ENCODE data around the gene ATG2A. TPM values are rescaled to one million over a fixed set of nuclear protein-coding genes. Genes with fewer than 3 reads are reported as not detected.

The ATG2A gene
- total RNA-seq (2022; extraction: Qiagen RNA extraction), result 13.9 to 20.4 TPM (median 19.8 TPM) in 5 replicates

DNA sequence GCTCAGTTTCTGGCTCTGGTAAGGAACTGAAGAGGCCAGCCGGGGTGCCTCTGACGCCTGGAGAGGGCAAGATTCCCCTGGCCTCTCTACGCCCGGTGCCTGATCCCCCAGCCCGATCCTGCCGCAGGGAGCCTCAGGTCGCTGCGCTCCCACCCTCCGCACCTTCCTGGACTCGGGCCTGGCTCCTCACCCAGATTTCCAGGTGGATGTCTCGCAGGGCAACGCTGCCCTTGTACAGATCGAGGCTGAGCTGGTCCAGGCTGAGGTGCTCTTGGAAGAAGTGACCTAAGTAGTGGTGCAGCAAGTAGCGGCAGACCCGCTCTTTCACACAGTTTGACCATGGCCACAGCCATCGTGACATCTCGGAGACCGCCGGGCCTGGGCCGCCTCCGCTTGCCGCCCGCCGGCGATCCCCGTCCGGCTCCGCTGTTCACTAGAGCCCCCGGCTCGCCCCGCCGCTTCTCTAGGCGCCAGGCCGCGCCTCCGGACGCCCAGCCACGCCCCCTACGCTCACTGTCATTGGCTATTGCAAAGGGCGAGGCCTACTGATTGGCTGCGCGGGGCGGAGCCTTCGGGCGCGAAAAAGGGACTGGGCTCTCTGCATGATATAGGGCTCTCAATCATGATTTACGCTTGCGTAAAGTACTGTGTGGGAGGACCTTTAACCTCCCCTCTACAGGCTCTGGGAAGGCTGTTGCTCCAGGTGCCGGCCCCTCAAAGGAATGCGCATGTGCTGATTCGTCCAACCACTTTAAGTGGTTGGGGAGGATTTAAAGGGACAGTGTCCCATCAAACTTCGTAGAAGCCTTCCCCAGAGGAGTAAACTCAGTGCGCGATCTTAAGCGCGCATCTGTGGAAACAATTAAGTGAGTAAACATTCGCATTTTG lies at the start of gene ATG2A:
TSS of gene ATG2A (minus strand) at position 435 of the 888 bp plus-strand sequence. CDS start at position 361, 74 bp downstream.

DNA sequence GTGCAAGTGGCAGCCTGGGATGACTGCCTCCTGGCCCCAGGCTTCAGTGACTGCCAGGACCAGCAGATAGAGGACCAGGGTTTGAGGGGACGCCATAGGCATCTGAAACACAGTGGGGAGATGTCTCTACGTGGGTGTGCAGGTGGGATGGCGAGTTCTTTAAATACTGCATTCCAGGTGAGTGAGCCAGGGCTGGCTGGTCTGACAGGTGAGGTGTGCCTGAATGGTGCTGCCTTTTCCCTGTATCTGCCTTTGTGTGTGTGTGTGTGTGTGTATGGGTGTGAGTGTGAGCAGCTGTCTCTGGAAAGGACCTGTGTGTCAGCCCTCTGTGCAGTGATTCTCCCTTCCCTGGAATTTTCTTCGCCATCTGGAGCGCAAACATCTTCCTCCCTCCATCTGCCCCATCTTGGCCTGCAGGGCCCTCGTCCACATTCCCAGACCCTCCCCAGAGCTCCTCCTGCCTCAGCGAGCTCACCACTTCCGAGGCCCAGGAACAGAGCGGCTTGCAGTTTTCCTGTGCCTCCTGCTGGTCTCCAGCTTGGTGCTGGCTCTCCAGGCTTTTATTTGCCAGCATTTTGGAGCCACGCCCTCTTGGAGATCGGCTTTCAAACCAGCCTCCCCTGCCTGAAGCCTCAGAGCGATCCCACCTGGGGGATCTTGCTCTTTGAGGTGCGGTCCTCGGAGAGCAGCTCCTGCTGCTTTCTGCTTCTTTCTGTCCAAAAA lies 18.5 kb upstream of the ATG2A start, which contains the start of gene GPHA2:
TSS of gene GPHA2 (minus strand) at position 535 of the 723 bp plus-strand sequence. CDS start at position 102, 433 bp downstream.

DNA sequence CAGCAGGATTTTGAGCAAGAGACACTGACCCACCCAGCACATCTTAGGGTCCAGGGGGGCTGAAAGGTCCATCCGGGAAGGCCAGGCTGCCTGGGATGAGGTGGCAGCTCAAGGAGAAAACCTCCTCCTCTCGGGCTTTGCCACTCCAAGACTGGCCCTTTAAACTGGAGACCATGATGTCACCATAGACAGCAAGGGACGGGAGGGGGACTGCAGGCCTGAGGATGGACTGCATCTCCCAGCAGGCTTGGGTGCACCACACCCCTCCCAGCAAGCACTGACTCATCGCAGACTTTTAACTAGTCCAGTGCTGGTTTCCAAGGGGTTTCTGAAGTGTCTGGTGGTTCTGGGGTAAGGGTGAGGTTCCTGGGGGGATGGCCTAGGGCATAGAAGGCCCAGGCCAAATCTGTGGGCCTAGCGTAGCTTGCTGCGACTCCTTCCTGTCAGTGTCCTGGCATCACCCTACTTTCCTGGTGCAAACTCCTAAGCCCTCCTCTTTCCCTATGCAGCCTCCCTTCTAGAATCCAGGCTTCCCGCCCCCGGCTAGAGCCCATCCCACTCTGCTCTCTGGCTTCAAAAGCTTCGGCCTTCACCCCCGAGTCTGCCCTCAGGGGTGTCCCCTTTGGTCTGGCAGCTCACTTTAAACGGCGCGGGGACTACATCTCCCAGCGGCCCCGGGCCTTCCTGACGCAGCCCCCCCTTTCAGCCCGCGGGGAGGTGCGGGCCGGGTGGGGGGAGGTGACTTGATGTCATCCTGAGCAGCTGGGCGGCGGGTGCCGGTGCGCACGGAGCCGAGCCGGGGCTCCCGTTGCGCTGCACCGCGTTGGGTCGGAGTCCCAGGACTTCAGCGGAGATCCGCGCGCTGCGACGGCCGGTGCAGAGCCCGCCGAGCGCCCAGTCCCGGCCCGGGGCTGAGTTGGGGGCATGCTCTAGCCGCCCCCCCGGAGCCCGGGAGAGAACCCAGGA lies 7.2 kb upstream of the ATG2A start, which contains the start of gene PPP2R5B:
TSS of gene PPP2R5B (plus strand) at position 746 of the 966 bp plus-strand sequence. CDS start 1,046 bp downstream, outside the sequence.

DNA sequence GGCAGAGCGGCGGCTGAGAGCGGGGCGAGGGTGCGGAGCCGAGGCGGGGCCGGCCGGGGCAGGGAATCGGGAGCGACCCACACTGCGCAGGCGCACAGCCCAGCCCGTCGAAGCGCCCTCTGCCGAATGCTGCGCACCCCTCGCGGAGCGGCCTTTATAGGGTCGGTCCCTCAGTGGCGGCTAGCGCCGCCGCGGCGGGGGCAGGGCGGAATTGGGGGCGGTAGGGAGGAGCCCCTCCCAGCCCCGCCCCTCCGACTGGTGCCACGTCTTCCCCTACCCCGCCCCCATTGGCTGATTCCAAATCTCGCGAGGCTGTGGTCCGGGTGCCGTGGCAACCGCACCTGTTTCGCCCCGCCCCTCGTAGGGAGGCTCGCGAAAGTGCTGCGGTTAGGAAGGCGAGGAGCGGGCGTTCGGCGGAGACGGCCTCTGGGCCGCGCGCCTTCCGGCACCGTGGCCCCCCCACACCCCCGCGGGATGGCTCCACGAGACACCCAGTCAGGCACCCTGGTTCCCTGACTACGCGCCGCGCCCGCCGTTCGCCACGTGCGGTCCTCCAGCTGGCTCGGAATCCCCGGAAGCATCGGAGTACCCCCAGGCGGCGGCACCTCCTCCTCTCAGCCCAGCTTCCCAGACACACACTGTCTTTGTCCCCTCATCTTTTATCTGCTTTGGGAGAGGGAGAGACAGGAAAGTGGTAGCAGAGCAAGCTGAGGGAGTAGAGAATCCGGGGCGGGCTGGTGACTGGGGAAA lies 38.3 kb downstream of the ATG2A start, which contains the start of gene EHD1:
TSS of gene EHD1 (minus strand) at position 128 of the 750 bp plus-strand sequence. CDS start 157 bp downstream, outside the sequence.

Other genes starting within 250 kb of the ATG2A start
- gene NRXN2, start 194.0 kb downstream of the ATG2A start, total RNA-seq (2022; extraction: Qiagen RNA extraction), result 0.12 to 0.32 TPM (median 0.18 TPM) in 5 replicates
- gene RASGRP2, start 173.1 kb downstream of the ATG2A start, total RNA-seq (2022; extraction: Qiagen RNA extraction), result 0.97 to 2.1 TPM (median 1.5 TPM) in 5 replicates
- 0.20 to 0.55 TPM (median 0.36 TPM) in 5 replicates for gene PYGM, start 157.2 kb downstream of the ATG2A start, total RNA-seq (2022; extraction: Qiagen RNA extraction)
- 150 to 224 TPM (median 153 TPM) in 5 replicates for gene SF1, start 138.7 kb downstream of the ATG2A start, total RNA-seq (2022; extraction: Qiagen RNA extraction)
- gene MAP4K2, start 114.0 kb downstream of the ATG2A start, total RNA-seq (2022; extraction: Qiagen RNA extraction), result 7.7 to 9.3 TPM (median 8.4 TPM) in 5 replicates
- gene MEN1, start 106.7 kb downstream of the ATG2A start, total RNA-seq (2022; extraction: Qiagen RNA extraction), result 35.0 to 40.0 TPM (median 37.1 TPM) in 5 replicates
- gene CDC42BPG, start 72.6 kb downstream of the ATG2A start, total RNA-seq (2022; extraction: Qiagen RNA extraction), result 1.5 to 2.1 TPM (median 1.5 TPM) in 5 replicates
- 104 to 116 TPM (median 113 TPM) in 5 replicates for gene EHD1, start 38.6 kb downstream of the ATG2A start, total RNA-seq (2022; extraction: Qiagen RNA extraction)
- 4.0 to 5.5 TPM (median 4.9 TPM) in 5 replicates for gene PPP2R5B, start 7.5 kb upstream of the ATG2A start, total RNA-seq (2022; extraction: Qiagen RNA extraction)
- not detected in 5 replicates for gene GPHA2, start 18.7 kb upstream of the ATG2A start, total RNA-seq (2022; extraction: Qiagen RNA extraction)
- not detected in 5 replicates for gene MAJIN, start 54.9 kb upstream of the ATG2A start, total RNA-seq (2022; extraction: Qiagen RNA extraction)
- gene BATF2, start 79.8 kb upstream of the ATG2A start, total RNA-seq (2022; extraction: Qiagen RNA extraction), result 0.54 to 0.70 TPM (median 0.61 TPM) in 5 replicates
- 142 to 189 TPM (median 180 TPM) in 5 replicates for gene ARL2, start 97.0 kb upstream of the ATG2A start, total RNA-seq (2022; extraction: Qiagen RNA extraction)
- 22.6 to 24.7 TPM (median 23.2 TPM) in 5 replicates for gene SNX15, start 110.2 kb upstream of the ATG2A start, total RNA-seq (2022; extraction: Qiagen RNA extraction)
- 37.2 to 55.5 TPM (median 51.1 TPM) in 5 replicates for gene SAC3D1, start 124.0 kb upstream of the ATG2A start, total RNA-seq (2022; extraction: Qiagen RNA extraction)
- not detected in 5 replicates for gene NAALADL1, start 141.3 kb upstream of the ATG2A start, total RNA-seq (2022; extraction: Qiagen RNA extraction)
- gene CDCA5, start 166.8 kb upstream of the ATG2A start, total RNA-seq (2022; extraction: Qiagen RNA extraction), result 68.3 to 74.3 TPM (median 72.1 TPM) in 5 replicates
- gene ZFPL1, start 167.0 kb upstream of the ATG2A start, total RNA-seq (2022; extraction: Qiagen RNA extraction), result 31.9 to 34.7 TPM (median 34.4 TPM) in 5 replicates
- 47.3 to 73.3 TPM (median 54.8 TPM) in 5 replicates for gene VPS51, start 179.0 kb upstream of the ATG2A start, total RNA-seq (2022; extraction: Qiagen RNA extraction)
- 4.6 to 7.5 TPM (median 5.6 TPM) in 5 replicates for gene TM7SF2, start 194.7 kb upstream of the ATG2A start, total RNA-seq (2022; extraction: Qiagen RNA extraction)
- gene ZNHIT2, start 200.5 kb upstream of the ATG2A start, total RNA-seq (2022; extraction: Qiagen RNA extraction), result 13.2 to 22.8 TPM (median 20.4 TPM) in 5 replicates
- gene FAU, start 204.9 kb upstream of the ATG2A start, total RNA-seq (2022; extraction: Qiagen RNA extraction), result 745 to 1,060 TPM (median 973 TPM) in 5 replicates
- gene MRPL49, start 205.1 kb upstream of the ATG2A start, total RNA-seq (2022; extraction: Qiagen RNA extraction), result 69.7 to 79.5 TPM (median 73.4 TPM) in 5 replicates
- gene SYVN1, start 217.3 kb upstream of the ATG2A start, total RNA-seq (2022; extraction: Qiagen RNA extraction), result 32.6 to 42.1 TPM (median 39.6 TPM) in 5 replicates